ENCODE data around the gene WDR83. TPM values are rescaled to one million over a fixed set of nuclear protein-coding genes. Genes with fewer than 3 reads are reported as not detected.

The WDR83 gene
- total and polyA plus RNA-seq, 4 donors = 3.9 to 5.1 (median 4.2) TPM

GRCh38 chr19:12694641-12695040 is 28.0 kb downstream of the WDR83 start:
- DNase-seq (ENCODE audit: low spot score) = peak; percentile 31
- Histone ChIP-seq H3K4me1 (ENCODE audit: control insufficient read depth in 4 of 4, insufficient read depth in 4 of 4, low read length in 3 of 4) (peaks cover 5 to 22% (median 16%) of the 10 kb centered on the region in 4 donors), H3K9me3 (ENCODE audit: control insufficient read depth in 4 of 4, low read length in 3 of 4) (no peaks in the 10 kb centered on the region), H3K36me3 (ENCODE audit: control insufficient read depth in 4 of 4, insufficient read depth in 3 of 4, low read depth in 1 of 4, low read length in 3 of 4) (peaks cover 0 to 4% (median 1%) of the 10 kb centered on the region in 4 donors), H3K27me3 (ENCODE audit: control insufficient read depth in 4 of 4, insufficient read depth in 4 of 4, low read length in 3 of 4) (no peaks in the 10 kb centered on the region), H3K4me3 (ENCODE audit: low read depth in 1 of 3, low read length in 3 of 3) (no peak overlapping the region), H3K27ac (ENCODE audit: low read depth in 1 of 2, low read length in 2 of 2) (no peak overlapping the region), H3K9ac (ENCODE audit: low read depth in 1 of 2, low read length in 2 of 2) (no peak overlapping the region)
- no peak for TF ChIP-seq HNF4G (IDR thresholded peaks at IDR 0.05)
- no peak for TF ChIP-seq ATF3 (IDR thresholded peaks at IDR 0.05)
- no peak for TF ChIP-seq NR2F2 (IDR thresholded peaks at IDR 0.05)
- TF ChIP-seq ZBTB33 (IDR thresholded peaks at IDR 0.05) = no peak
- no peak for TF ChIP-seq FOXA2 (IDR thresholded peaks at IDR 0.05)
- no peak for TF ChIP-seq GABPA (IDR thresholded peaks at IDR 0.05 in 1 of 2, conservative IDR thresholded peaks at IDR 0.05 in 1 of 2)
- TF ChIP-seq MAX (IDR thresholded peaks at IDR 0.05) = no peak
- TF ChIP-seq RXRA (IDR thresholded peaks at IDR 0.05) = no peak
- no peak for TF ChIP-seq CTCF (IDR thresholded peaks at IDR 0.05; ENCODE audit: low read depth, low read length, missing input control)
- TF ChIP-seq EGR1 (IDR thresholded peaks at IDR 0.05; ENCODE audit: low read depth in 2 of 2) = no peak
- TF ChIP-seq TAF1 (conservative IDR thresholded peaks at IDR 0.05) = no peak
- TF ChIP-seq FOXA1 (IDR thresholded peaks at IDR 0.05) = no peak
- no peak for TF ChIP-seq HNF4A (conservative IDR thresholded peaks at IDR 0.05)
- no peak for TF ChIP-seq YY1 (IDR thresholded peaks at IDR 0.05)
- no peak for TF ChIP-seq SP1 (IDR thresholded peaks at IDR 0.05)
- TF ChIP-seq RAD21 (IDR thresholded peaks at IDR 0.05) = no peak
- no peak for TF ChIP-seq JUND (IDR thresholded peaks at IDR 0.05)
- no peak for TF ChIP-seq REST (IDR thresholded peaks at IDR 0.05)
- WGBS = 90% methylated on average over 16 of the region's 16 CpGs
